Sigmoid colon (tissue), 3 donors: ENCODE data around the gene EAPP.
"Not testable (repeated sequence)": the region's sequence is repeated elsewhere in the genome, so short reads cannot be mapped to it uniquely, and the experiment has no call there.

Source experiments
- POLR2A ChIP-seq, 2 donors: fragments of 450-650 bp; IDR thresholded peaks; one replicate each; pipeline ENCODE4 v1.6.1; 2016; ENCODE audit warnings: antibody characterized with exemption in 2 of 2, mild to moderate bottlenecking in 2 of 2, moderate library complexity in 2 of 2
- TF ChIP-seq, protein P1 (sequence below), 4 experiments: fragments of 450-650 bp in 3 of 4; fragments of 200-600 bp in 1 of 4; IDR thresholded peaks; one replicate each; pipeline ENCODE4 v1.5.1; 2016 to 2019; ENCODE audit warnings: antibody characterized with exemption in 4 of 4, mild to moderate bottlenecking in 3 of 4, moderate library complexity in 2 of 4

DNA sequence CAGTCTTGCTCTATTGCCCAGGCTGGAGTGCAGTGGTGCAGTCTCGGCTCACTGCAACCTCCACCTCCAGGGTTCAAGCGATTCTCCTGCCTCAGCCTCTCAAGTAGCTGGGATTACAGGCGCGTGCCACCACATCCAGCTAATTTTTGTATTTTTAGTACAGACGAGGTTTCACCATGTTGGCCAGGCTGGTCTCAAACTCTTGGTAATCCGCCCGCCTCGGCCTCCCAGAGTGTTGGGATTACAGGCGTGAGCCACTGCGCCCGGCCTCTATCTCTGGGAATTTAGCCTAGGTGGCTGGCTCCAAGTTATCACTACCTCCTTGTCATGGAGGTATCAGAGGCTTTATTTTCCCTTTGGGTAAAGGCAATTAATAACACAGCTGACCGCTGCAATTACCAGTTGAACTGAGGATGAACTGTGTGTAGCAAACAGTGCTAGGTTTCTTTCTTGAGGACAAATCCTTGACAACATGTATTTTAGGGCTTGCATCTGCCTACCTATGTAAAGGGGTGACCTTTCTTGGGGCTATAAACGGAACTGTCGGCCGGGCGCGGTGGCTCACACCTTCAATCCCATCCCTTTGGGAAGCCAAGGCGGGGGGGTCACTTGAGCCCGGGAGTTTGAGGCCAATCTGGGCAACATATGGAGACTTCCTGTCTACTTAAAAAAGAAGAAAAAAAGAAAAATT lies 9.9 kb upstream of the EAPP start:
- TF ChIP-seq, protein P1, sequence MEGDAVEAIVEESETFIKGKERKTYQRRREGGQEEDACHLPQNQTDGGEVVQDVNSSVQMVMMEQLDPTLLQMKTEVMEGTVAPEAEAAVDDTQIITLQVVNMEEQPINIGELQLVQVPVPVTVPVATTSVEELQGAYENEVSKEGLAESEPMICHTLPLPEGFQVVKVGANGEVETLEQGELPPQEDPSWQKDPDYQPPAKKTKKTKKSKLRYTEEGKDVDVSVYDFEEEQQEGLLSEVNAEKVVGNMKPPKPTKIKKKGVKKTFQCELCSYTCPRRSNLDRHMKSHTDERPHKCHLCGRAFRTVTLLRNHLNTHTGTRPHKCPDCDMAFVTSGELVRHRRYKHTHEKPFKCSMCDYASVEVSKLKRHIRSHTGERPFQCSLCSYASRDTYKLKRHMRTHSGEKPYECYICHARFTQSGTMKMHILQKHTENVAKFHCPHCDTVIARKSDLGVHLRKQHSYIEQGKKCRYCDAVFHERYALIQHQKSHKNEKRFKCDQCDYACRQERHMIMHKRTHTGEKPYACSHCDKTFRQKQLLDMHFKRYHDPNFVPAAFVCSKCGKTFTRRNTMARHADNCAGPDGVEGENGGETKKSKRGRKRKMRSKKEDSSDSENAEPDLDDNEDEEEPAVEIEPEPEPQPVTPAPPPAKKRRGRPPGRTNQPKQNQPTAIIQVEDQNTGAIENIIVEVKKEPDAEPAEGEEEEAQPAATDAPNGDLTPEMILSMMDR (IDR thresholded peaks at IDR 0.05), result not testable (repeated sequence)
- not testable (repeated sequence) for TF ChIP-seq POLR2A (IDR thresholded peaks at IDR 0.05)
